ENCODE results near the gene OR6N1. TPM values are rescaled to one million over a fixed set of nuclear protein-coding genes. Genes with fewer than 3 reads are reported as not detected.

OR6N1 gene
- total and polyA plus RNA-seq, 12 donors: not detected

GRCh38 chr1:158720620-158721019, 51.4 kb downstream of the OR6N1 start, which contains the start of gene OR6K3:
OR6K3 (minus strand) TSS chr1:158720720; CDS start chr1:158718115, 2,605 bp downstream.
- no peak for DNase-seq
- no peak within 1 kb of the TSS for H3K4me3 ChIP-seq
- ATAC-seq: no peak
- WGBS, 2 donors: 68 to 71% methylated on average over 2 of the region's 2 CpGs
- TF ChIP-seq CTCF (IDR thresholded peaks at IDR 0.05): no peak
- H3K9me3 ChIP-seq: no peaks in the 10 kb centered on the region
- H3K36me3 ChIP-seq: no peaks in the 10 kb centered on the region
- no peaks in the 10 kb centered on the region for H3K27me3 ChIP-seq
- H3K27ac ChIP-seq: no peak within 1 kb of the TSS
- intact Hi-C loops (cut with DNase I): no loop called here
- H3K4me1 ChIP-seq: no peaks in the 10 kb centered on the region

GRCh38 chr1:158719664-158720063, 52.3 kb downstream of the OR6N1 start:
- Histone ChIP-seq H3K36me3 (no peaks in the 10 kb centered on the region), H3K4me3 (no peak overlapping the region), H3K27me3 (no peaks in the 10 kb centered on the region), H3K4me1 (no peaks in the 10 kb centered on the region), H3K9me3 (no peaks in the 10 kb centered on the region), H3K27ac (no peak overlapping the region)
- intact Hi-C loops (cut with DNase I): no loop called here
- ATAC-seq (no peak), DNase-seq (no peak)
- WGBS, 2 donors: 67 to 68% methylated on average over 3 of the region's 3 CpGs
- TF ChIP-seq CTCF (IDR thresholded peaks at IDR 0.05): no peak

GRCh38 chr1:158717344-158717743, 54.7 kb downstream of the OR6N1 start:
- 80 to 84% methylated on average over 6 of the region's 6 CpGs for WGBS, 2 donors
- no peak for TF ChIP-seq CTCF (IDR thresholded peaks at IDR 0.05)
- Histone ChIP-seq H3K4me1 (no peaks in the 10 kb centered on the region), H3K27me3 (no peaks in the 10 kb centered on the region), H3K4me3 (no peak overlapping the region), H3K27ac (no peak overlapping the region), H3K36me3 (no peaks in the 10 kb centered on the region), H3K9me3 (no peaks in the 10 kb centered on the region)
- ATAC-seq (no peak), DNase-seq (no peak)
- intact Hi-C loops (cut with DNase I): no loop called here

- H3K27me3 ChIP-seq: no peaks in the 10 kb centered on the region
- no peaks in the 10 kb centered on the region for H3K9me3 ChIP-seq
- ATAC-seq: no peak
- H3K36me3 ChIP-seq: no peaks in the 10 kb centered on the region
- 89% methylated on average over 1 of the region's 1 CpG for WGBS, 2 donors
- no peak overlapping the region for H3K27ac ChIP-seq
- H3K4me1 ChIP-seq: no peaks in the 10 kb centered on the region
- intact Hi-C loops (cut with DNase I): no loop called here
- no peak for DNase-seq
- no peak overlapping the region for H3K4me3 ChIP-seq
- TF ChIP-seq CTCF (IDR thresholded peaks at IDR 0.05): no peak
These were observed 55.7 kb downstream of the OR6N1 start for GRCh38 chr1:158716335-158716734.

Data from heart right ventricle (tissue), 16 donors.